ENCODE data around the gene C10orf90.
A peak's percentile ranks its signal among the peaks of the same experiment; 100 is the strongest.

C10orf90 gene

GRCh38 chr10:126634347-126634746 is 36.1 kb downstream of the C10orf90 start:
- Histone ChIP-seq H3K23ac (ENCODE audit: low read depth, low read length, poor library complexity) (no peak overlapping the region), H3K18ac (ENCODE audit: low read length) (no peak overlapping the region), H3K79me1 (ENCODE audit: low read depth, low read length) (no peaks in the 10 kb centered on the region), H3K4me2 (ENCODE audit: insufficient read depth, low read length, poor library complexity, severe bottlenecking) (no peak overlapping the region), H2BK120ac (ENCODE audit: low read depth, low read length) (no peak overlapping the region), H2BK12ac (ENCODE audit: low read length) (no peak overlapping the region), H3K27ac (replicated peaks; ENCODE audit: low read length) (no peak overlapping the region), H3K4ac (ENCODE audit: low read length) (no peak overlapping the region), H3K4me3 (ENCODE audit: low read length in 2 of 2) (no peak overlapping the region), H3K9ac (ENCODE audit: low read depth, low read length, poor library complexity) (no peak overlapping the region), H3K4me1 (ENCODE audit: control insufficient read depth in 2 of 2, insufficient read depth in 1 of 2, low read depth in 1 of 2, low read length in 2 of 2) (no peaks in the 10 kb centered on the region), H2BK15ac (ENCODE audit: low read length) (no peak overlapping the region), H3K36me3 (replicated peaks in 1 of 2; ENCODE audit: control insufficient read depth in 2 of 2, insufficient read depth in 2 of 2, low read length in 2 of 2) (no peaks in the 10 kb centered on the region), H4K91ac (ENCODE audit: low read depth, low read length, poor library complexity) (no peak overlapping the region), H2AK5ac (ENCODE audit: low read depth, low read length) (no peak overlapping the region), H3K14ac (ENCODE audit: low read length) (no peak overlapping the region), H3K27me3 (ENCODE audit: control insufficient read depth in 3 of 3, insufficient read depth in 3 of 3, low read depth in 1 of 3, low read length in 3 of 3) (peaks cover 0 to 4% (median 0%) of the 10 kb centered on the region in 3 experiments), H2BK5ac (ENCODE audit: low read length) (no peak overlapping the region), H3K9me3 (replicated peaks in 1 of 2; ENCODE audit: control insufficient read depth in 2 of 2, insufficient read depth in 1 of 2, low read depth in 1 of 2, low read length in 2 of 2) (no peaks in the 10 kb centered on the region), H2AFZ (ENCODE audit: low read length) (no peak overlapping the region), H4K8ac (ENCODE audit: low read depth, low read length) (no peak overlapping the region)
- DNase-seq (ENCODE audit: low spot score) = no peak
- WGBS, 2 donors (ENCODE audit: extremely low coverage in 2 of 2, insufficient read length in 2 of 2, insufficient replicate concordance in 1 of 2) = no CpG with 5 or more reads among the region's 2 CpGs

GRCh38 chr10:126632705-126633104 is 37.8 kb downstream of the C10orf90 start:
- Histone ChIP-seq H3K4ac (ENCODE audit: low read length) (no peak overlapping the region), H3K27ac (replicated peaks; ENCODE audit: low read length) (no peak overlapping the region), H4K8ac (ENCODE audit: low read depth, low read length) (no peak overlapping the region), H3K27me3 (ENCODE audit: control insufficient read depth in 3 of 3, insufficient read depth in 3 of 3, low read depth in 1 of 3, low read length in 3 of 3) (peaks cover 0 to 4% (median 0%) of the 10 kb centered on the region in 3 experiments), H2BK15ac (ENCODE audit: low read length) (no peak overlapping the region), H3K18ac (ENCODE audit: low read length) (no peak overlapping the region), H3K14ac (ENCODE audit: low read length) (no peak overlapping the region), H3K79me1 (ENCODE audit: low read depth, low read length) (no peaks in the 10 kb centered on the region), H2BK12ac (ENCODE audit: low read length) (no peak overlapping the region), H2BK120ac (ENCODE audit: low read depth, low read length) (no peak overlapping the region), H2BK5ac (ENCODE audit: low read length) (no peak overlapping the region), H3K4me2 (ENCODE audit: insufficient read depth, low read length, poor library complexity, severe bottlenecking) (no peak overlapping the region), H3K36me3 (replicated peaks in 1 of 2; ENCODE audit: control insufficient read depth in 2 of 2, insufficient read depth in 2 of 2, low read length in 2 of 2) (no peaks in the 10 kb centered on the region), H4K91ac (ENCODE audit: low read depth, low read length, poor library complexity) (peak overlapping the region; percentile 18), H3K9ac (ENCODE audit: low read depth, low read length, poor library complexity) (no peak overlapping the region), H2AFZ (ENCODE audit: low read length) (no peak overlapping the region), H3K4me3 (ENCODE audit: low read length in 2 of 2) (no peak overlapping the region), H3K23ac (ENCODE audit: low read depth, low read length, poor library complexity) (no peak overlapping the region), H3K4me1 (ENCODE audit: control insufficient read depth in 2 of 2, insufficient read depth in 1 of 2, low read depth in 1 of 2, low read length in 2 of 2) (peaks cover 0 to 4% of the 10 kb centered on the region in 2 donors), H3K9me3 (replicated peaks in 1 of 2; ENCODE audit: control insufficient read depth in 2 of 2, insufficient read depth in 1 of 2, low read depth in 1 of 2, low read length in 2 of 2) (no peaks in the 10 kb centered on the region), H2AK5ac (ENCODE audit: low read depth, low read length) (no peak overlapping the region)
- DNase-seq (ENCODE audit: low spot score) = no peak
- WGBS, 2 donors (ENCODE audit: extremely low coverage in 2 of 2, insufficient read length in 2 of 2, insufficient replicate concordance in 1 of 2) = no CpG with 5 or more reads among the region's 4 CpGs

GRCh38 chr10:126629925-126630624 is 40.4 kb downstream of the C10orf90 start:
- Histone ChIP-seq H3K27me3 (ENCODE audit: control insufficient read depth in 3 of 3, insufficient read depth in 3 of 3, low read depth in 1 of 3, low read length in 3 of 3) (peaks cover 0 to 4% (median 0%) of the 10 kb centered on the region in 3 experiments), H3K4me3 (ENCODE audit: low read length in 2 of 2) (no peak overlapping the region), H3K79me1 (ENCODE audit: low read depth, low read length) (no peaks in the 10 kb centered on the region), H3K27ac (replicated peaks; ENCODE audit: low read length) (no peak overlapping the region), H3K14ac (ENCODE audit: low read length) (no peak overlapping the region), H2BK12ac (ENCODE audit: low read length) (no peak overlapping the region), H4K91ac (ENCODE audit: low read depth, low read length, poor library complexity) (no peak overlapping the region), H3K9me3 (replicated peaks in 1 of 2; ENCODE audit: control insufficient read depth in 2 of 2, insufficient read depth in 1 of 2, low read depth in 1 of 2, low read length in 2 of 2) (no peaks in the 10 kb centered on the region), H2AFZ (ENCODE audit: low read length) (no peak overlapping the region), H3K23ac (ENCODE audit: low read depth, low read length, poor library complexity) (no peak overlapping the region), H2BK15ac (ENCODE audit: low read length) (no peak overlapping the region), H4K8ac (ENCODE audit: low read depth, low read length) (no peak overlapping the region), H2BK120ac (ENCODE audit: low read depth, low read length) (no peak overlapping the region), H2BK5ac (ENCODE audit: low read length) (no peak overlapping the region), H3K9ac (ENCODE audit: low read depth, low read length, poor library complexity) (no peak overlapping the region), H3K4ac (ENCODE audit: low read length) (no peak overlapping the region), H3K4me2 (ENCODE audit: insufficient read depth, low read length, poor library complexity, severe bottlenecking) (no peak overlapping the region), H3K4me1 (ENCODE audit: control insufficient read depth in 2 of 2, insufficient read depth in 1 of 2, low read depth in 1 of 2, low read length in 2 of 2) (peaks cover 0 to 4% of the 10 kb centered on the region in 2 donors), H3K36me3 (replicated peaks in 1 of 2; ENCODE audit: control insufficient read depth in 2 of 2, insufficient read depth in 2 of 2, low read length in 2 of 2) (no peaks in the 10 kb centered on the region), H3K18ac (ENCODE audit: low read length) (no peak overlapping the region), H2AK5ac (ENCODE audit: low read depth, low read length) (no peak overlapping the region)
- no peak for DNase-seq (ENCODE audit: low spot score)
- no CpG with 5 or more reads among the region's 11 CpGs for WGBS, 2 donors (ENCODE audit: extremely low coverage in 2 of 2, insufficient read length in 2 of 2, insufficient replicate concordance in 1 of 2)

GRCh38 chr10:126628746-126629145 is 41.7 kb downstream of the C10orf90 start:
- no peak overlapping the region for H3K4me2 ChIP-seq (ENCODE audit: insufficient read depth, low read length, poor library complexity, severe bottlenecking)
- no peaks in the 10 kb centered on the region for H3K9me3 ChIP-seq (replicated peaks in 1 of 2; ENCODE audit: control insufficient read depth in 2 of 2, insufficient read depth in 1 of 2, low read depth in 1 of 2, low read length in 2 of 2)
- H2BK5ac ChIP-seq (ENCODE audit: low read length) = no peak overlapping the region
- no peak overlapping the region for H2BK120ac ChIP-seq (ENCODE audit: low read depth, low read length)
- no peak overlapping the region for H4K8ac ChIP-seq (ENCODE audit: low read depth, low read length)
- no peaks in the 10 kb centered on the region for H3K79me1 ChIP-seq (ENCODE audit: low read depth, low read length)
- no peak overlapping the region for H3K9ac ChIP-seq (ENCODE audit: low read depth, low read length, poor library complexity)
- peaks cover 0 to 4% (median 0%) of the 10 kb centered on the region in 3 experiments for H3K27me3 ChIP-seq (ENCODE audit: control insufficient read depth in 3 of 3, insufficient read depth in 3 of 3, low read depth in 1 of 3, low read length in 3 of 3)
- H2BK12ac ChIP-seq (ENCODE audit: low read length) = no peak overlapping the region
- H3K27ac ChIP-seq (replicated peaks; ENCODE audit: low read length) = no peak overlapping the region
- no peak overlapping the region for H3K4ac ChIP-seq (ENCODE audit: low read length)
- H2AK5ac ChIP-seq (ENCODE audit: low read depth, low read length) = no peak overlapping the region
- no peak overlapping the region for H4K91ac ChIP-seq (ENCODE audit: low read depth, low read length, poor library complexity)
- no peak overlapping the region for H3K4me3 ChIP-seq (ENCODE audit: low read length in 2 of 2)
- peak overlapping the region; percentile 44 for H3K18ac ChIP-seq (ENCODE audit: low read length)
- H3K14ac ChIP-seq (ENCODE audit: low read length) = no peak overlapping the region
- H3K4me1 ChIP-seq (ENCODE audit: control insufficient read depth in 2 of 2, insufficient read depth in 1 of 2, low read depth in 1 of 2, low read length in 2 of 2) = peaks cover 0 to 4% of the 10 kb centered on the region in 2 donors
- H3K23ac ChIP-seq (ENCODE audit: low read depth, low read length, poor library complexity) = no peak overlapping the region
- no peak for DNase-seq (ENCODE audit: low spot score)
- WGBS, 2 donors (ENCODE audit: extremely low coverage in 2 of 2, insufficient read length in 2 of 2, insufficient replicate concordance in 1 of 2) = no CpG with 5 or more reads among the region's 3 CpGs
- H3K36me3 ChIP-seq (replicated peaks in 1 of 2; ENCODE audit: control insufficient read depth in 2 of 2, insufficient read depth in 2 of 2, low read length in 2 of 2) = no peaks in the 10 kb centered on the region
- no peak overlapping the region for H2AFZ ChIP-seq (ENCODE audit: low read length)
- H2BK15ac ChIP-seq (ENCODE audit: low read length) = no peak overlapping the region
